Ovary (tissue), 9 donors: Measurements from ENCODE around the gene LRP1B. TPM values are rescaled to one million over a fixed set of nuclear protein-coding genes. Genes with fewer than 3 reads are reported as not detected.

Experiments
- DNase-seq, 5 donors: peaks; one replicate each; pipeline ENCODE4 v3.0.0-alpha.2; 2019 to 2020
- H3K27ac ChIP-seq, 2 donors: fragments of 200-600 bp; one replicate each; pipeline versions ENCODE4 v1.5.1 to v1.8.0; 2019 to 2022
- H3K27me3 ChIP-seq: fragments of 200-600 bp; one replicate; pipeline ENCODE4 v1.8.0; 2022
- H3K36me3 ChIP-seq: fragments of 200-600 bp; sonication (generic); one replicate; pipeline ENCODE4 v1.5.1; 2019
- H3K4me1 ChIP-seq: one replicate; pipeline ENCODE4 v1.8.1; 2013; ENCODE audit warnings: mild to moderate bottlenecking, moderate library complexity; ENCODE audit not compliant: insufficient read depth
- H3K4me3 ChIP-seq: fragments of 200-600 bp; sonication (generic); one replicate; pipeline ENCODE4 v1.5.1; 2017
- H3K9me3 ChIP-seq, 2 donors: fragments of 200-600 bp in 1 of 2; sonication (generic) in 1 of 2; one replicate each; pipeline versions ENCODE4 v1.5.1 to v1.8.1; 2013 to 2019; ENCODE audit warnings: mild to moderate bottlenecking in 1 of 2, moderate library complexity in 1 of 2
- EP300 ChIP-seq: sonication (generic); formaldehyde crosslinking; IDR thresholded peaks from one replicate; pipeline ENCODE4 v1.6.1; 2017; ENCODE audit warnings: antibody characterized with exemption
- POLR2A ChIP-seq: fragments of 450-650 bp; IDR thresholded peaks from one replicate; pipeline ENCODE4 v1.6.1; 2017; ENCODE audit warnings: antibody characterized with exemption, mild to moderate bottlenecking, moderate library complexity
- WGBS, 3 donors: extraction: QIAGEN DNeasy Blood & Tissue Kit in 1 of 3; methylation state at CpG; one replicate each; pipeline versions ENCODE4 v1.1.5 to v1.1.7; 2013 to 2017; 5-methylcytosine and 5-hydroxymethylcytosine counted together
- intact Hi-C, 4 donors: fragments of 100-400 bp; cut with DNase I; formaldehyde crosslinking; loops; one replicate each; pipeline versions ENCODE4 v1.11.0 to v1.15.1; 2022 to 2023
- polyA plus RNA-seq, 2 donors: library from polyadenylated mRNA; stranded (reverse); fragments of 200-250 nt in 1 of 2; fragments of 350-450 nt in 1 of 2; fragmentation: Illumina TruSeq in 1 of 2; extraction: RNeasy Lipid Tissue Mini Kit (QIAGEN cat#74804) in 1 of 2; gene quantifications; one replicate each; pipeline ENCODE4 v1.2.3, GENCODE V29; 2013 to 2014
- total RNA-seq, 7 donors: library from RNA; depleted of rRNA in 2 of 7; stranded (reverse); fragments of >200 nt in 2 of 7; fragmentation: NEBNext Ultra II Directional in 3 of 7; extraction: Animal tissue kit (Norgen Biotek cat#: 25700) in 3 of 7; gene quantifications; one replicate each; pipeline versions ENCODE4 v1.1.0 to v1.2.4, GENCODE V29; 2016 to 2023
- TF ChIP-seq, protein P1 (sequence below), 3 donors: fragments of 450-650 bp in 2 of 3; fragments of 200-600 bp in 1 of 3; IDR thresholded peaks; one replicate each; pipeline versions ENCODE4 v1.5.1 to v1.8.0; 2016 to 2022; ENCODE audit warnings: antibody characterized with exemption in 3 of 3, mild to moderate bottlenecking in 1 of 3
- donor health status: DM: no; HTN: no; CAD: no; lungs with moderate emphysema.
- donor health status: DM: no; HTN: no; CAD: no.
- donor health status: Bipolar disorder and iron deficiency.
- donor health status: DM: yes; HTN: yes; CAD: no.
- donor health status: DM: no; HTN: no; CAD: no.
- donor health status: DM: yes; HTN: yes; CAD: no.

The LRP1B gene
- total and polyA plus RNA-seq, 9 donors: 0.08 to 2.6 (median 0.37) TPM

DNA sequence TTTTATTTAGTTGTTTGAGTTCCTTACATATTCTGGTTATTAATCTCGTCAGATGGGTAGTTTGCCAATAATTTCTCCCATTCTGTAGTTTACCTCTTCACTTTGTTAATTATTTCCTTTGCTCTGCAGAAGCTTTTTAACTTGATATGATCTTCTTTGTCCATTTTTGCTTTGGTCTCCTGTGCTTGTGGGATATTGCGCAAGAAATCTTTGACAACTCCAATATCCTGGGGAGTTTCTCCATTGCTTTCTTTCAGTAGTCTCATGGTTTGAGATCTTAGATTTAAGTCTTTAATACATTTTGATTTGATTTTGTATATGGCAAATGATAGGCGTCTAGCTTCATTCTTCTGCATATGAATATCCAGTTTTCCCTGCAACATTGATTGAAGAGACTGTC is 389.2 kb downstream of the LRP1B start:
- 80 to 81% (median 81%) methylated on average over 3 of the region's 3 CpGs for WGBS, 3 donors
- H3K27ac ChIP-seq: no peak overlapping the region
- H3K4me3 ChIP-seq: no peak overlapping the region
- no peaks in the 10 kb centered on the region for H3K36me3 ChIP-seq
- DNase-seq: no peak
- intact Hi-C loops: no loop called here
- H3K4me1 ChIP-seq: no peaks in the 10 kb centered on the region
- no peaks in the 10 kb centered on the region for H3K9me3 ChIP-seq
- H3K27me3 ChIP-seq: no peaks in the 10 kb centered on the region
- TF ChIP-seq EP300 (no peak), POLR2A (no peak)
- TF ChIP-seq, protein P1, sequence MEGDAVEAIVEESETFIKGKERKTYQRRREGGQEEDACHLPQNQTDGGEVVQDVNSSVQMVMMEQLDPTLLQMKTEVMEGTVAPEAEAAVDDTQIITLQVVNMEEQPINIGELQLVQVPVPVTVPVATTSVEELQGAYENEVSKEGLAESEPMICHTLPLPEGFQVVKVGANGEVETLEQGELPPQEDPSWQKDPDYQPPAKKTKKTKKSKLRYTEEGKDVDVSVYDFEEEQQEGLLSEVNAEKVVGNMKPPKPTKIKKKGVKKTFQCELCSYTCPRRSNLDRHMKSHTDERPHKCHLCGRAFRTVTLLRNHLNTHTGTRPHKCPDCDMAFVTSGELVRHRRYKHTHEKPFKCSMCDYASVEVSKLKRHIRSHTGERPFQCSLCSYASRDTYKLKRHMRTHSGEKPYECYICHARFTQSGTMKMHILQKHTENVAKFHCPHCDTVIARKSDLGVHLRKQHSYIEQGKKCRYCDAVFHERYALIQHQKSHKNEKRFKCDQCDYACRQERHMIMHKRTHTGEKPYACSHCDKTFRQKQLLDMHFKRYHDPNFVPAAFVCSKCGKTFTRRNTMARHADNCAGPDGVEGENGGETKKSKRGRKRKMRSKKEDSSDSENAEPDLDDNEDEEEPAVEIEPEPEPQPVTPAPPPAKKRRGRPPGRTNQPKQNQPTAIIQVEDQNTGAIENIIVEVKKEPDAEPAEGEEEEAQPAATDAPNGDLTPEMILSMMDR (IDR thresholded peaks at IDR 0.05): no peak

DNA sequence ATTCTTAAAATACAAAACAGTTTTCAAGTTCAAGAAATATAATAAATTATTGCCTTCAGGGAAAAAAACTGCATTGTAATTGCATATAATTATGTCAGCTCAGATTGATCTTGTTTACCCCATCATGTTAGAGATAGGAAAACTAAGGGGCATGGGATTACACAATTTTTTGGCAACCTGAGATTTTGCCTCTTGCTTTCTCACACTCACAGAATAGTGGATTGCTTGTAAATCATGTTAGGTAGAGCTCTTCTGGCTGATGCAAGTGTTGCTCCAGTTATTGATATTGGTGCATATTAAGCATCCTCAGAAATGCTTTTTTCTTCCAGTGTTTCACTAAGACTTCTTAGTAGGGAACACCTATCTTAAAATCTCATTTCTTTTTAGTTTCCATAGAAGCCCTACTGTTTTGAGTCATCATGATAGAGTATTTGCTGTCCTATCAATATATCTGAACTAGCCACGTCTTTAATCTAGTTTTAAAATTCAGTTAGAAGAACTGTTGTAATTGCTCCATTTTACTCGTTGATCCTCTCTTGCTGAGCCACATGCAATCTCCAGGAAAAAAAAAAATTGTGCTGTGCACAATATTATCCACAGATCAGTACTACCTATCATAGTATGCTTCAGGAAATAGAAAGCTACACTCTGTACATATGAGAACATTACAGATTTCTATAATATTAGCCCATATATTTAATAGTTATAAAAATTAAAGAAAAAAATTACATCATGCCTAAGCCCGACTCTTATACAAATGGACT is 393.1 kb downstream of the LRP1B start:
- Histone ChIP-seq H3K9me3 (no peaks in the 10 kb centered on the region), H3K27me3 (no peaks in the 10 kb centered on the region), H3K36me3 (no peaks in the 10 kb centered on the region), H3K4me3 (no peak overlapping the region), H3K4me1 (no peaks in the 10 kb centered on the region), H3K27ac (no peak overlapping the region)
- 49 to 61% (median 52%) methylated on average over 3 of the region's 3 CpGs for WGBS, 3 donors
- intact Hi-C loops: no loop called here
- TF ChIP-seq POLR2A: no peak
- TF ChIP-seq, protein P1 (IDR thresholded peaks at IDR 0.05): no peak
- no peak for TF ChIP-seq EP300
- DNase-seq: no peak

DNA sequence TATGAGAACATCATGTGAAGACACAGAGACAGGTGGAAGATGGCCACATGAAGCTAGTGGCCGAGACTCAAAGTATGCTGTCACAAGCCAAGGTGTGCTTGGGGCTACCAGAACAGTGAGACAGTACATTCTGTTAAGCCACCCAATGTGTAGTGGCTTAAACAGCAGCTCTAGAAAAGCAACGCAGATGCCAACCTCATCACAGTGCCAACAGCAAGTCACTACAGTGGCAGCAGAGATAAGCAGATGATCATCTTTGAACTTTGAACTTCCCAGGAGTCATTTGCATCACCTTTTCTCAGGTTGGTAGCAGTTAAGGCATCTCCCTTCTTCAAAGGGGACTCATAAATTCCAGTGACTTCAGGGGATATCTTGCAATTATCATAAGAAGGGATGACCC is 394.4 kb downstream of the LRP1B start:
- Histone ChIP-seq H3K4me1 (no peaks in the 10 kb centered on the region), H3K27ac (no peak overlapping the region), H3K9me3 (no peaks in the 10 kb centered on the region), H3K27me3 (no peaks in the 10 kb centered on the region), H3K36me3 (no peaks in the 10 kb centered on the region), H3K4me3 (no peak overlapping the region)
- intact Hi-C loops: no loop called here
- no peak for DNase-seq
- TF ChIP-seq EP300 (no peak), POLR2A (no peak)
- TF ChIP-seq, protein P1 (IDR thresholded peaks at IDR 0.05): no peak
- 89 to 93% (median 91%) methylated on average over 2 of the region's 2 CpGs for WGBS, 3 donors

DNA sequence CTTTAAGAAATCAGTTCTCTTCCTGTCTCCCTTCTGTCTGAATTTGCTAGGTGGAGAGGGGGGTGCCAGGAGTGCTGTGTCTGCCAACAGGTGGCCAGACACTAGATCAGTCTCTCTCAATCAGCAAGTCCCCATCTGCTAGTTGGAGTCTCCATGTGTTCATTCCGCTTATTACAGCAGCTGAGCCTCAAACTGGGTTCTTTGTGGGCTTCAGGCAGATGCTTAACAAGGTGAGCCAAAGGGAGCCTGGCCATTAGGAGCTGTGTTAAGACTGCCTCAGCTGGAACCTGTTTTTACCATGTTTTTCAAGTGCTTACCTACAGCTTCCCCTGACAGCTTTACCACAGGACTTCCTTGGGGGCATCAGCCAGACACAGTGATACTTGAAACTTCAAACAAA is 401.9 kb downstream of the LRP1B start:
- DNase-seq: no peak
- 84 to 95% (median 89%) methylated on average over 1 of the region's 1 CpG for WGBS, 3 donors
- H3K9me3 ChIP-seq: no peaks in the 10 kb centered on the region
- H3K4me3 ChIP-seq: no peak overlapping the region
- TF ChIP-seq, protein P1 (IDR thresholded peaks at IDR 0.05): no peak
- TF ChIP-seq POLR2A: no peak
- no peak for TF ChIP-seq EP300
- no peaks in the 10 kb centered on the region for H3K36me3 ChIP-seq
- no peaks in the 10 kb centered on the region for H3K27me3 ChIP-seq
- intact Hi-C loops: no loop called here
- no peaks in the 10 kb centered on the region for H3K4me1 ChIP-seq
- no peak overlapping the region for H3K27ac ChIP-seq
